MV-4-11 (cell line): ENCODE results near the gene SCMH1.

Experiments
- DNase-seq: peaks from one replicate; lab custom pipeline; 2025; lab: John Stamatoyannopoulos, UW

Gene SCMH1

DNA sequence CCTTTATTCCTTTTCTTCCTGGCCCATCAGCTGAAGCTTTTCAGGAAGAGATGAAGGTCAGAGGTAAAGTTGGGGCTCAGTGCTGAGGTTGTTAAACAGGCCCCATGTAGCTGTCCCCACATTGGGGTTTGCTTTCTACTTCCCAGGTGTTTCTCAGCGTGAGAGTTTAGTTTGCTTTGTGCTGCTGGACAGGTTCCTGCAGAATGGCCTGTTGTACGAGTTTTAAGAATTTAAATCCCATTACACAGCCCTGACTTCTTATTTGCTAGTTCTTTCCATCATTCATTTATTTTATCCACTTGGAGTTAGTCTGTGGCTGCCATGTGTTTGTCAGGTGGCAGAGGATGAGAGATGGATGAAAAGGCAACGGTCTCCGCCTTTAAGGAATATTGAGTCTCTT is 243.4 kb downstream of the SCMH1 start:
- DNase-seq, result no peak

DNA sequence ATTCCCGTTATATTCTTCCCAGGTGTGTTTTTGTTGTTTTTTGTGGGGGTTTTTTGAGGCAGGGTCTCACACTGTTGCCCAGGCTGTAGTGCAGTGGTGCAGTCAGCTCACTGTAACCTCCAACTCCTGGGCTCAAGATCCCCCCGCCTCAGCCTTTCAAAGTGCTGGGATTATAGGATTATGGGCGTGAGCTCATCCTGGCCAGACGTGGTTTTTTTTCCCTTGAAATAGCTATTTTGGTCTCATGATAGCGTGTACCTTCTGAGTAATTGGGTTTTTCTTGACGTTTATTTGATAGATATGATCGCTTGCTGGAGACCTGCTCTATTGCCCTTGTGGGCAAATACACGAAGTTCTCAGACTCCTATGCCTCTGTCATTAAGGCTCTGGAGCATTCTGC is 245.0 kb downstream of the SCMH1 start:
- peak; percentile 20 for DNase-seq

GRCh38 chr1:40989066-40989465 is 253.0 kb downstream of the SCMH1 start:
- no peak for DNase-seq

- DNase-seq, result no peak
Observed at GRCh38 chr1:40988280-40988679, 253.8 kb downstream of the SCMH1 start.

DNA sequence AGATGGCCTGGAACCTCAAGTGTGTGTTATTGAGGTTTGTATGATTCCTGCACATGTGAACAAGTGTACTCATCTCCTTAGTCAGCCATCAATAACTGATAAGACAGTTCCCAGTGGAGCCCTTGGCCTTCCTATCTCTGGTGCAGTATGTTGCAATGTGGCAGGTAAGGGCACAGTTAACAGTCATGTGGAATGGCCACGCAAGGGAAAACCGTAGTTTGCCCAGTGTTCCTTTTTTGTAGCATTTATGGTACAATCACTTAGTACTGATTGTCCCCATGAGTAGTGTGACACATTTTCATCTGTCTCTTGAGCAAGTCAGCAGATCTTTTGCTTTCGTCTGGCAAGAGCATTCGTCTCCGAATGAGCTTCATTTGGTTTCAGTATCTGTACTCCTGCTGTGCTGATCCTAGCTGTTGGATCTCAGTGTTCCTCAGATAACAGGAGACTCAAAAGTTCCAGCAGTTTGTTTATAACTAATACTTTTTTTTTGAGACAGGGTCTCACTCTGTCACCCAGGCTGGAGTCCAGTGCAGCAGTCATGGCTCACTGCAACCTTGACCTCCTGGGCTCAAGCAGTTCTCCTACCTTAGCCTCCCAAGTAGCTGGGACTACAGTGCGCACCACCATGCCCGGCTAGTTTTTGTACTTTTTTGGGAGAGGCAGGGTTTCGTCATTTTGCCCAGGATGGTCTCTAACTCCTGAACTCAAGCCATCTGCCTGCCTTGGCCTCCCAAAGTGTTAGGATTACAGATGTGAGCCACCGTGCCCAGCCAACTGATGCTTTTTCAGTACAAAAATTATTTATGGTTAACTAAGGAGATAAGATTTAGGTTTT is 254.4 kb downstream of the SCMH1 start:
- no peak for DNase-seq

DNA sequence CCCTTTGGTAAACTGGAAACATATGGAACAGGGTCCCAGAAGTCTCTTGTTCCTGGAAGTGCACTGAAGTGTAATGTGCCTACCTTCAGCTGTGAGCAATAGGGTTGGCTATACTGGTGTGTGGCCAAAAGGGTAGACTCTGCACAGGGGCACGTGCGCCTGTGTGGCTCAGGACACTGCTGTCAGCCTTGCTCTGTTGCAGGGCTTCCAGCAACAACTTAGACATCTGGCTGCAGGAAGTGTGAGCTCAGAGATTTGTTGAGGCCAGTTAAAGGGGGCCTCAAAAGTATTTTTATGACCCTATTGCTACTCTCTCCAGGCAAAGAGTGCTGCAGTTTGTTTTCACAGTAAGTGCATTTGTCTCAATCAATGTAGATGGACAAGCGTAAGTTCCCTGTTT is 255.2 kb downstream of the SCMH1 start:
- no peak for DNase-seq

GRCh38 chr1:40986328-40986783 is 255.8 kb downstream of the SCMH1 start:
- no peak for DNase-seq

- DNase-seq, result no peak
Observed at GRCh38 chr1:40985875-40986274, 256.2 kb downstream of the SCMH1 start.

DNA sequence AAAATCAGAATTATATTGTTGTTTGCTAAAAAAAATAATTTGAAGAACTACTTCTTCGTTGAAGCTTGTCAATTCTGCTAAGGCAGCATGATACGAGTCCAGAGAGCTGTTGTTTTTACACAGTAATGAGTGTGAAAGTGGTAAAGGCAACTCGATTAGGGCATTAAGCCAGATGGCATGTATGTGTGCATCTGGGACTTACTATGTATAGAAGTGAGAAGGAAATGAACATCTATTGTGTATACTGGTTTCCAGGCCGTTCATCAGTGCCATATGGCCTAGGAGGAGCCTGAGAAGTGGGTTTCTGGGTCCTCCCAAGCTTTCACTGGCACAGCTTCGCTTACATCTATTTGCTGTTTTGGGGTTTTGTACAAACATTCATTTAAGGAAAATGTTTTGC is 256.9 kb downstream of the SCMH1 start:
- DNase-seq, result no peak

GRCh38 chr1:40984531-40984930 is 257.6 kb downstream of the SCMH1 start:
- DNase-seq, result no peak

- no peak for DNase-seq
Observed at GRCh38 chr1:40984066-40984465, 258.0 kb downstream of the SCMH1 start.

DNA sequence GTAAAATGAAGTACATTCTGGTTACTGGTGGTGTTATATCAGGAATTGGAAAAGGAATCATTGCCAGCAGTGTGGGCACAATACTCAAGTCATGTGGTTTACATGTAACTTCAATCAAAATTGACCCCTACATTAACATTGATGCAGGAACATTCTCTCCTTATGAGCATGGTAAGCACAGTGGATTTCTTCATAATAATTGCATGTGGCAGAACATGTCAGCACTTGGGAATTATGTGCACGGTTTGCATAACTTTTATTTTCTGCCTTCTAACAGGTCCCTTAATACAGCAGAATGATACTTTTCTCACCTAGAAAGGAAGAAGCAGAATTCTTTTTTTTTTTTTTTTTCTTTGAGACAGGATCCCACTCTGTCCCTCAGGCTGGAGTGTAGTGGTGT is 258.8 kb downstream of the SCMH1 start:
- DNase-seq, result no peak

GRCh38 chr1:40982721-40983120 is 259.4 kb downstream of the SCMH1 start:
- DNase-seq, result no peak

DNA sequence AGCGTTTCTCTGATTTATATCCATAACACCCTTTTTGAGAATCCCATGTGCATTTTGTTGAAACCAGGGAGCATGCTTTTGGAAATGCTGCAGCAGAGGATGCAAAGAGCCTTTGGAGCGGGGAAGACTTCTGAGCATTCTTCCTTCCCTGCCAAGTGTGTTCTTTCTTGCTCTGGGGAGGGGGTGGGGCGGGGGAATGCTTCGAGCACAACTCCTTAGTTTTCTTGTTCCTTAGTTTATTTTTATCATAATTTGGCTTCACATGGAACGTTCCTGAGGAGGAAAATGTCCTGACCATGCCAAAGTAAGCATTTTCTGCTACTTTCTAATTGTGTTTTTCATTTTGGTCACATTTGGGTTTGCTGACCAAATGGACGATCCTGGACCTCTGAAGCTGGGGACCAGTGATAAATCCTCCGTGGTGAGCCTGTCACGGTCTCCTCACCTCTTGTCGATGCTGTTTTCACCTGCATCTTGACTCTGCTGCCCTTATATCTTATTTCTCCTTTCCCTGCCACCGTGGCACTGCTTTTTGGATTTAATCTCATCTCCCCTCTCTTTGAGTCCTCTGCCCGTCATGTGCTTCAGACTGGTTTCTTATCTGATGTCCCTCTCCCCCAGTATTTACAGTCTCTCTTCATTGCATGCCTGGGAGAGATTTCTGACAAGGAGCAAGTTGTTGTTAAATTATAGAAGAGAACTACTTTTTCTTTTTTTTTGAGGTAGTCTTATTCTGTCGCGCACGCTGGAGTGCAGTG is 260.2 kb downstream of the SCMH1 start:
- no peak for DNase-seq

GRCh38 chr1:40980453-40981121 is 261.5 kb downstream of the SCMH1 start:
- DNase-seq, result no peak

DNA sequence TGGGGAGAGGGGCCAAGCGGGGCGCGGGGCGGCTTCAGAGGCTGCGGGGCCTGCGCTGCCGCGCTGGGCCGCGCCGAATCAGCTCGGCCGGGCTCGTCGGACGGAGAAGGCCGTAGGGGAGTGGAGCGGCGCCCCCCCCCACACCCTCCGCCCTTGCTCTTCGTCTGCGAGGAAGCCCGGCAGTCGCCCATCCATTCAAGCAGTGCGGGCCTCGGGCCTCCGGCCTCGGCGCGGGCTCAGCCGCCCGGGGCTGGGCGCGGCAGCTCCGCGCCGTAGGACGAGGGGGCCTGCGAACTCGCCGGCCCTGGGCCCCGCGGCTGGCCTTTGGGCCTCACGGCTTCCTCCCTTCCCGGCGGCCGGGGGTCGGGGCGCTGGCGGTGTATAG is 262.0 kb downstream of the SCMH1 start:
- no peak for DNase-seq

- DNase-seq, result peak; percentile 88
Observed at GRCh38 chr1:40979241-40980067, 262.7 kb downstream of the SCMH1 start, which contains the start of gene CTPS1. TSS of gene CTPS1 (plus strand) at chr1:40979696. CDS start at chr1:40983291, 3,595 bp downstream.

- DNase-seq, result no peak
Observed at GRCh38 chr1:40978886-40979240, 263.2 kb downstream of the SCMH1 start.

GRCh38 chr1:40977716-40978115 is 264.4 kb downstream of the SCMH1 start:
- DNase-seq, result no peak
